Ovary (tissue), 9 donors: ENCODE data around the gene MRPL45. TPM values are rescaled to one million over a fixed set of nuclear protein-coding genes. Genes with fewer than 3 reads are reported as not detected.

Experiments
- DNase-seq, 5 donors: peaks; one replicate each; pipeline ENCODE4 v3.0.0-alpha.2; 2019 to 2020
- H3K27ac ChIP-seq, 2 donors: fragments of 200-600 bp; one replicate each; pipeline versions ENCODE4 v1.5.1 to v1.8.0; 2019 to 2022
- H3K27me3 ChIP-seq: fragments of 200-600 bp; one replicate; pipeline ENCODE4 v1.8.0; 2022
- H3K36me3 ChIP-seq: fragments of 200-600 bp; sonication (generic); one replicate; pipeline ENCODE4 v1.5.1; 2019
- H3K4me1 ChIP-seq: one replicate; pipeline ENCODE4 v1.8.1; 2013; ENCODE audit warnings: mild to moderate bottlenecking, moderate library complexity; ENCODE audit not compliant: insufficient read depth
- H3K4me3 ChIP-seq: fragments of 200-600 bp; sonication (generic); one replicate; pipeline ENCODE4 v1.5.1; 2017
- H3K9me3 ChIP-seq, 2 donors: fragments of 200-600 bp in 1 of 2; sonication (generic) in 1 of 2; one replicate each; pipeline versions ENCODE4 v1.5.1 to v1.8.1; 2013 to 2019; ENCODE audit warnings: mild to moderate bottlenecking in 1 of 2, moderate library complexity in 1 of 2
- CTCF ChIP-seq, 3 donors: fragments of 450-650 bp in 2 of 3; fragments of 200-600 bp in 1 of 3; IDR thresholded peaks; one replicate each; pipeline versions ENCODE4 v1.5.1 to v1.8.0; 2016 to 2022; ENCODE audit warnings: antibody characterized with exemption in 3 of 3, mild to moderate bottlenecking in 1 of 3
- EP300 ChIP-seq: sonication (generic); formaldehyde crosslinking; IDR thresholded peaks from one replicate; pipeline ENCODE4 v1.6.1; 2017; ENCODE audit warnings: antibody characterized with exemption
- POLR2A ChIP-seq: fragments of 450-650 bp; IDR thresholded peaks from one replicate; pipeline ENCODE4 v1.6.1; 2017; ENCODE audit warnings: antibody characterized with exemption, mild to moderate bottlenecking, moderate library complexity
- WGBS, 3 donors: extraction: QIAGEN DNeasy Blood & Tissue Kit in 1 of 3; methylation state at CpG; one replicate each; pipeline versions ENCODE4 v1.1.5 to v1.1.7; 2013 to 2017; 5-methylcytosine and 5-hydroxymethylcytosine counted together
- intact Hi-C, 4 donors: fragments of 100-400 bp; cut with DNase I; formaldehyde crosslinking; loops; one replicate each; pipeline versions ENCODE4 v1.11.0 to v1.15.1; 2022 to 2023
- polyA plus RNA-seq, 2 donors: library from polyadenylated mRNA; stranded (reverse); fragments of 200-250 nt in 1 of 2; fragments of 350-450 nt in 1 of 2; fragmentation: Illumina TruSeq in 1 of 2; extraction: RNeasy Lipid Tissue Mini Kit (QIAGEN cat#74804) in 1 of 2; gene quantifications; one replicate each; pipeline ENCODE4 v1.2.3, GENCODE V29; 2013 to 2014
- total RNA-seq, 7 donors: library from RNA; depleted of rRNA in 2 of 7; stranded (reverse); fragments of >200 nt in 2 of 7; fragmentation: NEBNext Ultra II Directional in 3 of 7; extraction: Animal tissue kit (Norgen Biotek cat#: 25700) in 3 of 7; gene quantifications; one replicate each; pipeline versions ENCODE4 v1.1.0 to v1.2.4, GENCODE V29; 2016 to 2023
- donor health status: DM: no; HTN: no; CAD: no; lungs with moderate emphysema.
- donor health status: DM: no; HTN: no; CAD: no.
- donor health status: Bipolar disorder and iron deficiency.
- donor health status: DM: yes; HTN: yes; CAD: no.
- donor health status: DM: no; HTN: no; CAD: no.
- donor health status: DM: yes; HTN: yes; CAD: no.

The MRPL45 gene
- total and polyA plus RNA-seq, 9 donors: 24.5 to 74.5 (median 34.5) TPM

- Histone ChIP-seq H3K27me3 (no peaks in the 10 kb centered on the region), H3K9me3 (no peaks in the 10 kb centered on the region), H3K36me3 (no peaks in the 10 kb centered on the region), H3K4me3 (no peak overlapping the region), H3K4me1 (no peaks in the 10 kb centered on the region), H3K27ac (no peak overlapping the region)
- intact Hi-C loops: no loop called here
- no peak for TF ChIP-seq EP300
- TF ChIP-seq CTCF (IDR thresholded peaks at IDR 0.05): no peak
- TF ChIP-seq POLR2A: no peak
- no peak for DNase-seq
- WGBS, 3 donors: 71 to 78% (median 72%) methylated on average over 7 of the region's 7 CpGs
Observed at GRCh38 chr17:38328620-38329019, 31.7 kb downstream of the MRPL45 start.

- intact Hi-C loops: no loop called here
- Histone ChIP-seq H3K9me3 (no peaks in the 10 kb centered on the region), H3K4me1 (no peaks in the 10 kb centered on the region), H3K27ac (no peak overlapping the region), H3K36me3 (no peaks in the 10 kb centered on the region), H3K27me3 (no peaks in the 10 kb centered on the region), H3K4me3 (no peak overlapping the region)
- TF ChIP-seq CTCF (IDR thresholded peaks at IDR 0.05) (no peak), EP300 (no peak), POLR2A (no peak)
- no peak for DNase-seq
- WGBS, 3 donors: 70 to 75% (median 73%) methylated on average over 7 of the region's 7 CpGs
Observed at GRCh38 chr17:38329284-38329683, 32.3 kb downstream of the MRPL45 start.

GRCh38 chr17:38329808-38330730 lies 33.1 kb downstream of the MRPL45 start:
- intact Hi-C loops: no loop called here
- no peak for TF ChIP-seq POLR2A
- no peak for TF ChIP-seq CTCF (IDR thresholded peaks at IDR 0.05)
- no peak for TF ChIP-seq EP300
- Histone ChIP-seq H3K4me3 (no peak overlapping the region), H3K27ac (no peak overlapping the region), H3K4me1 (no peaks in the 10 kb centered on the region), H3K27me3 (no peaks in the 10 kb centered on the region), H3K36me3 (no peaks in the 10 kb centered on the region), H3K9me3 (no peaks in the 10 kb centered on the region)
- WGBS, 3 donors: 81 to 82% (median 82%) methylated on average over 25 of the region's 25 CpGs
- DNase-seq: no peak

GRCh38 chr17:38330941-38331411 lies 34.0 kb downstream of the MRPL45 start:
- Histone ChIP-seq H3K27ac (no peak overlapping the region), H3K4me3 (no peak overlapping the region), H3K4me1 (no peaks in the 10 kb centered on the region), H3K9me3 (no peaks in the 10 kb centered on the region), H3K27me3 (no peaks in the 10 kb centered on the region), H3K36me3 (no peaks in the 10 kb centered on the region)
- intact Hi-C loops: no loop called here
- no peak for TF ChIP-seq CTCF (IDR thresholded peaks at IDR 0.05)
- no peak for TF ChIP-seq EP300
- no peak for TF ChIP-seq POLR2A
- 68 to 80% (median 78%) methylated on average over 23 of the region's 23 CpGs for WGBS, 3 donors
- no peak for DNase-seq
